ENCODE results near the gene EPS8. TPM values are rescaled to one million over a fixed set of nuclear protein-coding genes. Genes with fewer than 3 reads are reported as not detected.

The EPS8 gene
- total RNA-seq, 2 donors from 2014 or later = 6.7 to 8.1 TPM

DNA sequence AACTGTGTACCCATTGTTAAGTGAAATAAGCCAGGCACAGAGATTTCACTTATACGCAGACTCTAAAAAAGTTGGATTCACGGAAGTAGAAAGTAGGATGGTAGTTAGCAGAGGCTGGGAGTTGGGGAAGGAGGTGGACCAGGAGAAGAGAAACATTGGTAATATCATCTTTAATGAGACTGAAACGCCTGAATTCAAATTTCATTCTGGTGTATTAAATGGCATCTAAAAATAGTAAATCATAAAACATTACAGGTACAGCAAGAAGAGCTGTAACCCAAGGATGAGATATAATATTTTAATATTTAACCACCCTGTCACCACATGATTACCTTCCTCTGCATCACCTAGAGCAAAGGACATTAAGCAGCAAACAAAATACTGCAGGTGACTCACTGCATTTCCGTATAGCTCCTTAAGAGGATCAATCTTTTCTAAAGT lies 99.4 kb downstream of the EPS8 start:
- H3K4me3 Mint-ChIP-seq = no peak overlapping the region
- Histone ChIP-seq H3K36me3 (ENCODE audit: control insufficient read depth, insufficient read depth, low read length) (no peaks in the 10 kb centered on the region), H3K27ac (ENCODE audit: low read depth, low read length) (no peak overlapping the region), H3K4me1 (ENCODE audit: control insufficient read depth, insufficient read depth, low read length) (peaks cover 8% of the 10 kb centered on the region), H3K27me3 (ENCODE audit: control insufficient read depth, insufficient read depth, low read length, poor library complexity, severe bottlenecking) (no peaks in the 10 kb centered on the region), H3K9me3 (ENCODE audit: control insufficient read depth, low read length) (no peaks in the 10 kb centered on the region), H3K9ac (ENCODE audit: extremely low read depth, low read length, poor library complexity, severe bottlenecking) (no peak overlapping the region), H3K4me3 (ENCODE audit: low read length) (no peak overlapping the region)
- 88 to 100% methylated on average over 2 to 4 of the region's 4 CpGs for WGBS, 2 experiments (ENCODE audit: insufficient coverage in 1 of 2, insufficient read length in 1 of 2)
- H3K9me3 Mint-ChIP-seq = peaks cover 8% of the 10 kb centered on the region
- no peak for DNase-seq
- H3K36me3 Mint-ChIP-seq (ENCODE audit: low read depth) = no peaks in the 10 kb centered on the region
- peaks cover 30% of the 10 kb centered on the region for H3K4me1 Mint-ChIP-seq
- TF ChIP-seq CTCF (conservative IDR thresholded peaks at IDR 0.05) = no peak
- H3K27me3 Mint-ChIP-seq (ENCODE audit: insufficient read depth) = no peaks in the 10 kb centered on the region
- H3K27ac Mint-ChIP-seq = peak overlapping the region; percentile 15

GRCh38 chr12:15688838-15689625 lies 100.2 kb downstream of the EPS8 start:
- Mint-ChIP-seq H3K27ac (peak overlapping the region; percentile 44), H3K27me3 (ENCODE audit: insufficient read depth) (no peaks in the 10 kb centered on the region), H3K36me3 (ENCODE audit: low read depth) (no peaks in the 10 kb centered on the region), H3K9me3 (peaks cover 8% of the 10 kb centered on the region), H3K4me3 (no peak overlapping the region), H3K4me1 (peaks cover 30% of the 10 kb centered on the region)
- no peaks in the 10 kb centered on the region for H3K27me3 ChIP-seq (ENCODE audit: control insufficient read depth, insufficient read depth, low read length, poor library complexity, severe bottlenecking)
- H3K9ac ChIP-seq (ENCODE audit: extremely low read depth, low read length, poor library complexity, severe bottlenecking) = no peak overlapping the region
- H3K36me3 ChIP-seq (ENCODE audit: control insufficient read depth, insufficient read depth, low read length) = no peaks in the 10 kb centered on the region
- no peak for TF ChIP-seq CTCF (conservative IDR thresholded peaks at IDR 0.05)
- H3K9me3 ChIP-seq (ENCODE audit: control insufficient read depth, low read length) = no peaks in the 10 kb centered on the region
- H3K4me3 ChIP-seq (ENCODE audit: low read length) = no peak overlapping the region
- H3K27ac ChIP-seq (ENCODE audit: low read depth, low read length) = peak overlapping the region; percentile 72
- 58 to 78% methylated on average over 3 to 5 of the region's 6 CpGs for WGBS, 2 experiments (ENCODE audit: insufficient coverage in 1 of 2, insufficient read length in 1 of 2)
- DNase-seq = peak; percentile 68
- H3K4me1 ChIP-seq (ENCODE audit: control insufficient read depth, insufficient read depth, low read length) = peaks cover 8% of the 10 kb centered on the region

GRCh38 chr12:15688202-15688736 lies 100.9 kb downstream of the EPS8 start:
- Histone ChIP-seq H3K36me3 (ENCODE audit: control insufficient read depth, insufficient read depth, low read length) (no peaks in the 10 kb centered on the region), H3K4me1 (ENCODE audit: control insufficient read depth, insufficient read depth, low read length) (peaks cover 8% of the 10 kb centered on the region), H3K27ac (ENCODE audit: low read depth, low read length) (peak overlapping the region; percentile 72), H3K9ac (ENCODE audit: extremely low read depth, low read length, poor library complexity, severe bottlenecking) (no peak overlapping the region), H3K27me3 (ENCODE audit: control insufficient read depth, insufficient read depth, low read length, poor library complexity, severe bottlenecking) (no peaks in the 10 kb centered on the region), H3K4me3 (ENCODE audit: low read length) (no peak overlapping the region), H3K9me3 (ENCODE audit: control insufficient read depth, low read length) (no peaks in the 10 kb centered on the region)
- Mint-ChIP-seq H3K27me3 (ENCODE audit: insufficient read depth) (no peaks in the 10 kb centered on the region), H3K9me3 (peaks cover under 1% of the 10 kb centered on the region), H3K36me3 (ENCODE audit: low read depth) (no peaks in the 10 kb centered on the region), H3K4me1 (peaks cover 30% of the 10 kb centered on the region), H3K27ac (peak overlapping the region; percentile 44), H3K4me3 (no peak overlapping the region)
- 91 to 100% methylated on average over 2 to 8 of the region's 8 CpGs for WGBS, 2 experiments (ENCODE audit: insufficient coverage in 1 of 2, insufficient read length in 1 of 2)
- DNase-seq = peak; percentile 67
- no peak for TF ChIP-seq CTCF (conservative IDR thresholded peaks at IDR 0.05)

Measured in endodermal cell (in vitro differentiated cells).